ENCODE results near the gene TADA3.

TADA3 gene

GRCh38 chr3:9778143-9779074 is 13.9 kb downstream of the TADA3 start:
- TF ChIP-seq TAF1 (IDR thresholded peaks at IDR 0.05; ENCODE audit: borderline replicate concordance, insufficient read depth, low read length): no peak

- TF ChIP-seq SIN3A (IDR thresholded peaks at IDR 0.05; ENCODE audit: borderline replicate concordance, insufficient read depth, low read length) (no peak), TAF1 (IDR thresholded peaks at IDR 0.05; ENCODE audit: borderline replicate concordance, insufficient read depth, low read length) (no peak), POLR2AphosphoS5 (IDR thresholded peaks at IDR 0.05; ENCODE audit: low read depth, low read length) (no peak), FOXP2 (optimal IDR thresholded peaks at IDR 0.05; ENCODE audit: borderline replicate concordance, extremely low read depth, extremely low read length, insufficient read depth) (no peak)
- TF ChIP-seq, protein P1, sequence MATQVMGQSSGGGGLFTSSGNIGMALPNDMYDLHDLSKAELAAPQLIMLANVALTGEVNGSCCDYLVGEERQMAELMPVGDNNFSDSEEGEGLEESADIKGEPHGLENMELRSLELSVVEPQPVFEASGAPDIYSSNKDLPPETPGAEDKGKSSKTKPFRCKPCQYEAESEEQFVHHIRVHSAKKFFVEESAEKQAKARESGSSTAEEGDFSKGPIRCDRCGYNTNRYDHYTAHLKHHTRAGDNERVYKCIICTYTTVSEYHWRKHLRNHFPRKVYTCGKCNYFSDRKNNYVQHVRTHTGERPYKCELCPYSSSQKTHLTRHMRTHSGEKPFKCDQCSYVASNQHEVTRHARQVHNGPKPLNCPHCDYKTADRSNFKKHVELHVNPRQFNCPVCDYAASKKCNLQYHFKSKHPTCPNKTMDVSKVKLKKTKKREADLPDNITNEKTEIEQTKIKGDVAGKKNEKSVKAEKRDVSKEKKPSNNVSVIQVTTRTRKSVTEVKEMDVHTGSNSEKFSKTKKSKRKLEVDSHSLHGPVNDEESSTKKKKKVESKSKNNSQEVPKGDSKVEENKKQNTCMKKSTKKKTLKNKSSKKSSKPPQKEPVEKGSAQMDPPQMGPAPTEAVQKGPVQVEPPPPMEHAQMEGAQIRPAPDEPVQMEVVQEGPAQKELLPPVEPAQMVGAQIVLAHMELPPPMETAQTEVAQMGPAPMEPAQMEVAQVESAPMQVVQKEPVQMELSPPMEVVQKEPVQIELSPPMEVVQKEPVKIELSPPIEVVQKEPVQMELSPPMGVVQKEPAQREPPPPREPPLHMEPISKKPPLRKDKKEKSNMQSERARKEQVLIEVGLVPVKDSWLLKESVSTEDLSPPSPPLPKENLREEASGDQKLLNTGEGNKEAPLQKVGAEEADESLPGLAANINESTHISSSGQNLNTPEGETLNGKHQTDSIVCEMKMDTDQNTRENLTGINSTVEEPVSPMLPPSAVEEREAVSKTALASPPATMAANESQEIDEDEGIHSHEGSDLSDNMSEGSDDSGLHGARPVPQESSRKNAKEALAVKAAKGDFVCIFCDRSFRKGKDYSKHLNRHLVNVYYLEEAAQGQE (IDR thresholded peaks at IDR 0.05; ENCODE audit: insufficient read depth in 1 of 2, low read depth in 2 of 2, low read length in 2 of 2): no peak
Measured at GRCh38 chr3:9777694-9778021, 14.6 kb downstream of the TADA3 start.

DNA sequence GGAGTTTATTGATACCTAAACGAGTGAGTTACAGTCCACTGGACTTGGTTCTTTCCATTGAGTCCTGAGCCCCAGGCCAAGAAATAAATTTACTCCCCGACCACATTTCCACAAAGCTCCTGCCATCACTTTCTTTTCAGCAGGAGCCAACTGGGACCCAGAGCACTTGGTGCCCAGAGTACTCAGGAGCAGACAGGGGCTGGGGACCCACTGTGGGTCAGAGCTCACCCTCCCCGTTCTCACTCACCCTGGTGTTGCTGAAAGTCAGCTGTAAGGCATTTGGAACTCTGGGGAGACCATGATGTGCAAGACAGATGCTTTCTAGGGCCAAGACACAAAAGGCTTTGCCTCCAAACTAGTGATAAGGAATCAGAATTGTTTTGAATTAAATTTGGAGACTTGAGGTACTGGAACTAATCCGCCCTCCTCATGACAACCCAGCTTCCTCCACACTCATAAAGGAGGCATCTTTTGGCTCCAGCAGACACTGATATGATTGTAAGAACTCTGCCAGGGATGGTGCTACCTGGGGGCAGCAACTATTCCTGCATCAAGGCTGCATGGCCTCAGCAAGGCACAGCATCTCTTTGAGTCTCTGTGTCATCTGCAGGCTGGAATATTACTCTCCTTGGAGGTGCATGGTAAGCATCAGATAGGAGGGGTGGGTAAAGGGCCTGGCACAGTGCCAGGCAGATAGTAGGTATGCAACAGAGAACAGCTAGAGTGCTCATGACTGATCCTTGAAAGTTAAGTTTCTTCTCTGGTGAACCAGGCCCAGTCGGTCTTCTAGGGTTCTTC is 15.2 kb downstream of the TADA3 start:
- TF ChIP-seq POLR2AphosphoS5 (IDR thresholded peaks at IDR 0.05; ENCODE audit: low read depth, low read length): no peak
- TF ChIP-seq SIN3A (IDR thresholded peaks at IDR 0.05; ENCODE audit: borderline replicate concordance, insufficient read depth, low read length): no peak
- TF ChIP-seq, protein P1 (IDR thresholded peaks at IDR 0.05; ENCODE audit: insufficient read depth in 1 of 2, low read depth in 2 of 2, low read length in 2 of 2): no peak
- TF ChIP-seq TAF1 (IDR thresholded peaks at IDR 0.05; ENCODE audit: borderline replicate concordance, insufficient read depth, low read length): no peak
- no peak for TF ChIP-seq FOXP2 (optimal IDR thresholded peaks at IDR 0.05; ENCODE audit: borderline replicate concordance, extremely low read depth, extremely low read length, insufficient read depth)

DNA sequence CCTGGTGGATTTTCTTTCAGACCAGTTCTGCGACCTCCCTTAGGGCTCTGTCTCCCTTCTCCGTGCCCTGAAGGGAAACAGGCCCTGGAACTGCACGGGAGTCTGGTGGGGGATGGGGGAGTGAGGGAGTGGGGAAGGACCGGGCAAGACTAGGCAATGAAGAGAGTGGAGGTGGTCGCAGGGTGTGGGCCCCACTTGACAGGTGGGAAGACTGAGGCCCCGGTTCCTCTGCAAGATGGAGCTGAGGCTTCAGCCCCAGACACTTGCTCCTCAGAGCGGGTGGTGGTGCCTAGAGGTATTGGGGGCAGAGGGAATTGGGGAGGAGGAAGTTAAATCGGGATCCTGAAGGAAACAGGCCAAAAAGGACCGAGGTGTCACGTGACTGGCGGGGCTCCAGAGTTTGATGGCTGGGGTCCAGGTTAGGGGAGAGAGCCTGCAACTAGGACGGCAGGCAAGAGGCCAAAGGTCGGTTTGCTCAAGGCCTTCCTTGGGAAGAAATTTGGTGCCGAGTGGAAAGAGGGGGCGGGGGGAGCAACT is 21.9 kb downstream of the TADA3 start:
- TF ChIP-seq POLR2AphosphoS5 (IDR thresholded peaks at IDR 0.05; ENCODE audit: low read depth, low read length) (no peak), FOXP2 (optimal IDR thresholded peaks at IDR 0.05; ENCODE audit: borderline replicate concordance, extremely low read depth, extremely low read length, insufficient read depth) (no peak), SIN3A (IDR thresholded peaks at IDR 0.05; ENCODE audit: borderline replicate concordance, insufficient read depth, low read length) (no peak), TAF1 (IDR thresholded peaks at IDR 0.05; ENCODE audit: borderline replicate concordance, insufficient read depth, low read length) (no peak)
- TF ChIP-seq, protein P1 (IDR thresholded peaks at IDR 0.05; ENCODE audit: insufficient read depth in 1 of 2, low read depth in 2 of 2, low read length in 2 of 2): no peak

DNA sequence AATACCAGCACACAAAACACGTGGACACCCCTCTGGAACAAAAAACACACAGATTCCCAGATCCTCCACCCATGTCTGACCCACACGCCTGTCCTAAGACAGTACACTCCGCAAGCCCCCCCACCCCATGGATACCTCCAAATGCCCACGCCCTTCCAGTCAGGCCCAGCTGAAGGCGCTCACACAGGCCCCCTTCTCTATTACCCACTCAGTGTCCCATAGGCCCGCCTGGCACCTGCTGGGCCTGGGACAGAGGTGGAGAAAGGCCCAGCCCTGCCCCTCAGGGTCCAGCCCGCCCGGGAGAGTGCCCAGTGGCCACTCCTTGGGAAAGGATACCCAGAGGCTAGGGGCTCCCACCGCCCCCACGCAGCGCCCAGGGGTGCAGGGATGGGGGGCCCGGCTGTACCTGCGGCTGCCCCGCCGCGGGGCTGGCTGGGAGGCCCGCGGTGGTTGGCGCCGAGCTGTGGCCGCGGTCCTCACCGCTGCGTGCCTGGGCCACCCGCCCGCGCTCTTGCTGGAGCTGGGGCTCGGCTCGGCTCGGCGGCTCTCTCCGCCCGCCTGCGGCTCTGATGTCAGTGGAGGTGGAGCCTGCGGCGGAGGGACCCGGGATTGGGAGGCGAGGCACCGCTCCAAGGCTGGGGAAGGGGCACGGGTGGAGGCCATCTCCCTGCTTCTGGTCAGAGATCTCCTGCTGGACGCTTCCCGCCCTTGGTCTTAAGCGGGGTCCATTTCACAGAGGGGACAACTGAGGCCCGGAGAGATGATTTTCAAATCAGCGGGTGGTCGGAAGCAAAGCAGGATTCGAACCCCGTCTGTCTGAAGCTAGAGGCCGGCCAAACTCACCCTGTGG is 22.6 kb downstream of the TADA3 start, which contains the start of gene CAMK1:
TSS of gene CAMK1 (minus strand) at position 522 of the 850 bp plus-strand sequence. CDS start 2,198 bp downstream, outside the sequence.
- TF ChIP-seq POLR2AphosphoS5 (IDR thresholded peaks at IDR 0.05; ENCODE audit: low read depth, low read length): no peak; the same call in 1 of the 2 replicates
- peak; percentile 22 for TF ChIP-seq FOXP2 (optimal IDR thresholded peaks at IDR 0.05; ENCODE audit: borderline replicate concordance, extremely low read depth, extremely low read length, insufficient read depth)

Measured in PFSK-1 (cell line).